Central memory CD8-positive, alpha-beta T cell (primary cell): ENCODE measurements around the gene TFF2.

ENCODE experiments used
- ATAC-seq: fragments of 150-1000 bp; cut with Tn5 transposase; replicated peaks from 2 replicates; pipeline ENCODE4 v1.10.0; 2022; ENCODE audit warnings: mild to moderate bottlenecking, moderate FRiP score, moderate number of reproducible peaks; ENCODE audit not compliant: poor library complexity, severe bottlenecking; ENCODE audit errors: extremely low read depth
- DNase-seq, 2 donors: peaks; one replicate each; pipeline ENCODE4 v3.0.0; 2021; ENCODE audit warnings: low spot score in 2 of 2
- H3K27ac Mint-ChIP-seq: one replicate; pipeline ENCODE4 v1.8.0; 2022; ENCODE audit warnings: low read depth, mild to moderate bottlenecking, moderate library complexity, mixed read lengths
- H3K27me3 Mint-ChIP-seq: one replicate; pipeline ENCODE4 v1.8.0; 2022; ENCODE audit warnings: mixed read lengths
- H3K36me3 Mint-ChIP-seq: one replicate; pipeline ENCODE4 v1.8.0; 2022; ENCODE audit warnings: mild to moderate bottlenecking, moderate library complexity, mixed read lengths; ENCODE audit not compliant: insufficient read depth
- H3K4me1 Mint-ChIP-seq: one replicate; pipeline ENCODE4 v1.8.0; 2022; ENCODE audit warnings: mixed read lengths
- H3K4me3 Mint-ChIP-seq: one replicate; pipeline ENCODE4 v1.8.0; 2022; ENCODE audit warnings: mild to moderate bottlenecking, moderate library complexity, mixed read lengths
- H3K9me3 Mint-ChIP-seq: one replicate; pipeline ENCODE4 v1.8.0; 2022; ENCODE audit warnings: mixed read lengths

The TFF2 gene

GRCh38 chr21:42358261-42358660 lies 7.5 kb upstream of the TFF2 start:
- no peaks in the 10 kb centered on the region for H3K36me3 Mint-ChIP-seq
- no peak for DNase-seq
- no peak overlapping the region for H3K27ac Mint-ChIP-seq
- H3K4me3 Mint-ChIP-seq = no peak overlapping the region
- ATAC-seq = no peak
- no peaks in the 10 kb centered on the region for H3K4me1 Mint-ChIP-seq
- no peaks in the 10 kb centered on the region for H3K9me3 Mint-ChIP-seq
- peaks cover 11% of the 10 kb centered on the region for H3K27me3 Mint-ChIP-seq

GRCh38 chr21:42357307-42357706 lies 6.5 kb upstream of the TFF2 start:
- Mint-ChIP-seq H3K9me3 (no peaks in the 10 kb centered on the region), H3K4me1 (no peaks in the 10 kb centered on the region), H3K4me3 (no peak overlapping the region), H3K27ac (no peak overlapping the region), H3K27me3 (peaks cover 8% of the 10 kb centered on the region), H3K36me3 (no peaks in the 10 kb centered on the region)
- ATAC-seq (no peak), DNase-seq (no peak)

GRCh38 chr21:42356650-42357049 lies 5.9 kb upstream of the TFF2 start:
- DNase-seq (no peak), ATAC-seq (no peak)
- H3K27me3 Mint-ChIP-seq = peaks cover 2% of the 10 kb centered on the region
- H3K4me3 Mint-ChIP-seq = no peak overlapping the region
- H3K36me3 Mint-ChIP-seq = no peaks in the 10 kb centered on the region
- H3K4me1 Mint-ChIP-seq = no peaks in the 10 kb centered on the region
- no peaks in the 10 kb centered on the region for H3K9me3 Mint-ChIP-seq
- no peak overlapping the region for H3K27ac Mint-ChIP-seq

GRCh38 chr21:42356046-42356445 lies 5.3 kb upstream of the TFF2 start:
- no peaks in the 10 kb centered on the region for H3K36me3 Mint-ChIP-seq
- H3K4me3 Mint-ChIP-seq = no peak overlapping the region
- no peaks in the 10 kb centered on the region for H3K9me3 Mint-ChIP-seq
- H3K27me3 Mint-ChIP-seq = no peaks in the 10 kb centered on the region
- ATAC-seq = no peak
- no peak overlapping the region for H3K27ac Mint-ChIP-seq
- H3K4me1 Mint-ChIP-seq = no peaks in the 10 kb centered on the region
- DNase-seq = no peak

- Mint-ChIP-seq H3K9me3 (no peaks in the 10 kb centered on the region), H3K27ac (no peak overlapping the region), H3K36me3 (no peaks in the 10 kb centered on the region), H3K27me3 (no peaks in the 10 kb centered on the region), H3K4me1 (no peaks in the 10 kb centered on the region), H3K4me3 (no peak overlapping the region)
- DNase-seq = no peak
- ATAC-seq = no peak
Observed at GRCh38 chr21:42353623-42354022, 2.8 kb upstream of the TFF2 start.

GRCh38 chr21:42352441-42353095 lies 1.8 kb upstream of the TFF2 start:
- H3K9me3 Mint-ChIP-seq = no peaks in the 10 kb centered on the region
- no peak for ATAC-seq
- no peak overlapping the region for H3K27ac Mint-ChIP-seq
- H3K36me3 Mint-ChIP-seq = no peaks in the 10 kb centered on the region
- H3K27me3 Mint-ChIP-seq = no peaks in the 10 kb centered on the region
- H3K4me3 Mint-ChIP-seq = no peak overlapping the region
- no peaks in the 10 kb centered on the region for H3K4me1 Mint-ChIP-seq
- no peak for DNase-seq

GRCh38 chr21:42351626-42352440 lies 1.0 kb upstream of the TFF2 start:
- no peaks in the 10 kb centered on the region for H3K36me3 Mint-ChIP-seq
- no peaks in the 10 kb centered on the region for H3K9me3 Mint-ChIP-seq
- H3K4me1 Mint-ChIP-seq = no peaks in the 10 kb centered on the region
- ATAC-seq = no peak
- H3K27me3 Mint-ChIP-seq = no peaks in the 10 kb centered on the region
- H3K27ac Mint-ChIP-seq = no peak overlapping the region
- H3K4me3 Mint-ChIP-seq = no peak overlapping the region
- no peak for DNase-seq

GRCh38 chr21:42350318-42350910 lies 380 bp downstream of the TFF2 start:
- no peaks in the 10 kb centered on the region for H3K4me1 Mint-ChIP-seq

GRCh38 chr21:42349420-42350317 lies 1.1 kb downstream of the TFF2 start:
- Mint-ChIP-seq H3K4me1 (no peaks in the 10 kb centered on the region), H3K36me3 (no peaks in the 10 kb centered on the region), H3K9me3 (no peaks in the 10 kb centered on the region), H3K27ac (no peak overlapping the region), H3K4me3 (no peak overlapping the region), H3K27me3 (peaks cover 6% of the 10 kb centered on the region)
- ATAC-seq (no peak), DNase-seq (no peak)

More at GRCh38 chr21:42350318-42350910, 380 bp downstream of the TFF2 start:
- Mint-ChIP-seq H3K4me3 (no peak overlapping the region), H3K36me3 (no peaks in the 10 kb centered on the region), H3K27me3 (peaks cover 5% of the 10 kb centered on the region), H3K27ac (no peak overlapping the region), H3K9me3 (no peaks in the 10 kb centered on the region)
- no peak for DNase-seq
- no peak for ATAC-seq

- Mint-ChIP-seq H3K36me3 (no peaks in the 10 kb centered on the region), H3K4me3 (no peak overlapping the region), H3K27ac (no peak overlapping the region), H3K27me3 (peaks cover 6% of the 10 kb centered on the region), H3K9me3 (no peaks in the 10 kb centered on the region), H3K4me1 (no peaks in the 10 kb centered on the region)
- DNase-seq = no peak
- no peak for ATAC-seq
Observed at GRCh38 chr21:42348762-42349161, 2.0 kb downstream of the TFF2 start.

- no peaks in the 10 kb centered on the region for H3K36me3 Mint-ChIP-seq
- H3K4me1 Mint-ChIP-seq = no peaks in the 10 kb centered on the region
- H3K27ac Mint-ChIP-seq = no peak overlapping the region
- no peak overlapping the region for H3K4me3 Mint-ChIP-seq
- no peaks in the 10 kb centered on the region for H3K9me3 Mint-ChIP-seq
- DNase-seq = no peak
- peaks cover 6% of the 10 kb centered on the region for H3K27me3 Mint-ChIP-seq
- ATAC-seq = no peak
Observed at GRCh38 chr21:42347601-42348327, 3.0 kb downstream of the TFF2 start.
